Colonic mucosa (tissue), 4 donors: ENCODE measurements around the gene LRRC8B. TPM values are rescaled to one million over a fixed set of nuclear protein-coding genes. Genes with fewer than 3 reads are reported as not detected.
"Not testable (repeated sequence)": the region's sequence is repeated elsewhere in the genome, so short reads cannot be mapped to it uniquely, and the experiment has no call there.

Source experiments
- DNase-seq: peaks from one replicate; pipeline ENCODE4 v3.0.0-alpha.2; 2020
- H3K27ac ChIP-seq: fragments of 200-600 bp; one replicate; pipeline ENCODE4 v1.8.0; 2021
- H3K27me3 ChIP-seq: fragments of 200-600 bp; one replicate; pipeline ENCODE4 v1.8.0; 2021
- H3K36me3 ChIP-seq: fragments of 200-600 bp; one replicate; pipeline ENCODE4 v1.8.0; 2021
- H3K4me1 ChIP-seq: fragments of 200-600 bp; one replicate; pipeline ENCODE4 v1.8.0; 2021; ENCODE audit warnings: mild to moderate bottlenecking
- H3K4me3 ChIP-seq: fragments of 200-600 bp; one replicate; pipeline ENCODE4 v1.8.0; 2021
- H3K9ac ChIP-seq, 2 donors: one replicate each; pipeline ENCODE4 v1.7.0; 2013; ENCODE audit warnings: control low read depth in 2 of 2, low read depth in 2 of 2, low read length in 2 of 2
- H3K9me3 ChIP-seq: fragments of 200-600 bp; one replicate; pipeline ENCODE4 v1.8.0; 2021
- intact Hi-C: fragments of 100-400 bp; cut with DNase I; formaldehyde crosslinking; loops from one replicate; pipeline ENCODE4 v1.14.1; 2022
- total RNA-seq, 2 donors: library from RNA; stranded (reverse); fragmentation: NEBNext Ultra II Directional in 1 of 2; extraction: Animal tissue kit (Norgen Biotek cat#: 25700) in 1 of 2; gene quantifications; one replicate each; pipeline ENCODE4 v1.2.1, GENCODE V29; 2021
- TF ChIP-seq, protein P1 (sequence below): fragments of 200-600 bp; IDR thresholded peaks from one replicate; pipeline ENCODE4 v1.8.0; 2022; ENCODE audit warnings: antibody characterized with exemption, mild to moderate bottlenecking
- donor health status: healthy.
- donor health status: DM: no; HTN: no; CAD: no.
- donor health status: DM: no; HTN: no; CAD: no.

LRRC8B gene
- total RNA-seq, 2 donors from 2014 or later: 14.4 to 15.0 TPM

DNA sequence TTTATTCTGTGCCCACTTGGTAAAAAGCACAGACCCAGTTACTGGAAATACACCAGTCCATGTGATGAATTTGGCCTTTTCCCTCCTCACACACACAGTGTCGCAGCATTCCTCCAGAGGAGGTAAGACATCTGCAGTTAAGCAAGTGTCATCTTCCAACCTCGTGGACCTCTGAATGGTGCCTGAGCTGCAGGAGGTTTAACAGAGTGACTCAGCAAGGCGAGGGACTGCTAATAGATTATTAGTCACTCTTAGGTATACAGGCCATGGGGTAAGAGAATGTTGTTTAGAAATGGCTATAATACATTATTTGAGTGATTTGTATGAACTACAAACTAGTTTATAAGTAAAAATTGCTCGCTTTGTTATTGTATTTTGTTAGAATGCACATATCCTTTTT, 8.6 kb upstream of the LRRC8B start:
- DNase-seq: no peak
- TF ChIP-seq, protein P1, sequence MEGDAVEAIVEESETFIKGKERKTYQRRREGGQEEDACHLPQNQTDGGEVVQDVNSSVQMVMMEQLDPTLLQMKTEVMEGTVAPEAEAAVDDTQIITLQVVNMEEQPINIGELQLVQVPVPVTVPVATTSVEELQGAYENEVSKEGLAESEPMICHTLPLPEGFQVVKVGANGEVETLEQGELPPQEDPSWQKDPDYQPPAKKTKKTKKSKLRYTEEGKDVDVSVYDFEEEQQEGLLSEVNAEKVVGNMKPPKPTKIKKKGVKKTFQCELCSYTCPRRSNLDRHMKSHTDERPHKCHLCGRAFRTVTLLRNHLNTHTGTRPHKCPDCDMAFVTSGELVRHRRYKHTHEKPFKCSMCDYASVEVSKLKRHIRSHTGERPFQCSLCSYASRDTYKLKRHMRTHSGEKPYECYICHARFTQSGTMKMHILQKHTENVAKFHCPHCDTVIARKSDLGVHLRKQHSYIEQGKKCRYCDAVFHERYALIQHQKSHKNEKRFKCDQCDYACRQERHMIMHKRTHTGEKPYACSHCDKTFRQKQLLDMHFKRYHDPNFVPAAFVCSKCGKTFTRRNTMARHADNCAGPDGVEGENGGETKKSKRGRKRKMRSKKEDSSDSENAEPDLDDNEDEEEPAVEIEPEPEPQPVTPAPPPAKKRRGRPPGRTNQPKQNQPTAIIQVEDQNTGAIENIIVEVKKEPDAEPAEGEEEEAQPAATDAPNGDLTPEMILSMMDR: no peak
- H3K4me3 ChIP-seq: no peak overlapping the region
- no peak overlapping the region for H3K9ac ChIP-seq
- intact Hi-C loops: no loop called here
- H3K27me3 ChIP-seq: no peaks in the 10 kb centered on the region
- no peaks in the 10 kb centered on the region for H3K9me3 ChIP-seq
- no peak overlapping the region for H3K27ac ChIP-seq
- H3K36me3 ChIP-seq: no peaks in the 10 kb centered on the region
- no peaks in the 10 kb centered on the region for H3K4me1 ChIP-seq

DNA sequence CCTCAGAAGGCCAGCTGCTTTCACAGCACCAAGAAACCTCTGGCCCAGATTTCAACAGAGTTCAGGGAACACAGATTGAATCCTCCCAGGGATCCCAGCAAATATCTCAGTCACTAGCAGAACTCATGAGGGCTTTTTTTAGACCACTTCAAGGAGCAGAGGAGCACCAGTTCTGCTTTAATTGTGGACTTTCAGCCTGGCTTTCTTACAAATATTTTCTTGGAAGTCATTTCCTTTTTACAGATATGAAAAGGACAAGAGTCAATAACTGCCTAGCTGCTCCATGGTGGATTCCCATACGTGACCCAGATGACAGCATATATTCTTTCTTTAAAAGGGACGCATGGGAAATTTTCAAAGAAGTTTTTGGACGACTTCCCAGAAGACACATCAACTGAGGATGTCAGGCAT, 6.4 kb upstream of the LRRC8B start:
- intact Hi-C loops: no loop called here
- TF ChIP-seq, protein P1: no peak
- H3K4me3 ChIP-seq: no peak overlapping the region
- DNase-seq: no peak
- H3K9me3 ChIP-seq: no peaks in the 10 kb centered on the region
- H3K27ac ChIP-seq: no peak overlapping the region
- H3K9ac ChIP-seq: no peak overlapping the region
- H3K27me3 ChIP-seq: no peaks in the 10 kb centered on the region
- H3K4me1 ChIP-seq: no peaks in the 10 kb centered on the region
- no peaks in the 10 kb centered on the region for H3K36me3 ChIP-seq

DNA sequence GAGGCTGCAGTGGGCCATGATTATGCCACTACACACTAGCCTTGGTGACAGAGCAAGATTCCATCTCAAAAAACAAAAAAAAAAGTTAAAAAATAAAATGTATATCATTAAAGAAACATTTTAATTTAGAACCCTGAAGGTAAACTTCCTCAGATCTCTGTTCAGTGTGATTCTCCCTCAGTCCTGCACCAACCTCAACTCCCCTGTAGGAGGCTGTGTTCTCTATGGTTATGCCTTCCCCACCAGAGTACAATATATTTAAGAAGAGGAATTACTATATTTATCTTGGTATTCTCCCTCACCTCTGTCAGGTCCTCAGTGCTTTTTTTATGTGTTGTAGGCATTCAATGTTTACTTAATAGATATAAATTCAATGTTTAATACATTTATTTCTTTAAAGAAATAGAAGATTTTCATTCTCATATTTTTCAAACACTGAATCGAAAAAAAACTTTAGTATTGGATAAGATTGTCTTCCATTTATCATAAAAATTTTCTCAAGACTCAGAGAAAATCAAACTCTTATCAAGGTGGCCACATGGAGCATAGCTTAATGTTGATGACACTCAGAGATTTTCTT, 4.8 kb upstream of the LRRC8B start:
- H3K4me3 ChIP-seq: no peak overlapping the region
- H3K36me3 ChIP-seq: no peaks in the 10 kb centered on the region
- H3K9ac ChIP-seq: no peak overlapping the region
- H3K27ac ChIP-seq: no peak overlapping the region
- peaks cover 4% of the 10 kb centered on the region for H3K4me1 ChIP-seq
- H3K27me3 ChIP-seq: no peaks in the 10 kb centered on the region
- DNase-seq: no peak
- TF ChIP-seq, protein P1: peak; percentile 56
- intact Hi-C loops: loop anchor here (10.0 kb wide), 1 partner anchor 245 kb away; no protein-coding TSS in a partner anchor
- no peaks in the 10 kb centered on the region for H3K9me3 ChIP-seq

DNA sequence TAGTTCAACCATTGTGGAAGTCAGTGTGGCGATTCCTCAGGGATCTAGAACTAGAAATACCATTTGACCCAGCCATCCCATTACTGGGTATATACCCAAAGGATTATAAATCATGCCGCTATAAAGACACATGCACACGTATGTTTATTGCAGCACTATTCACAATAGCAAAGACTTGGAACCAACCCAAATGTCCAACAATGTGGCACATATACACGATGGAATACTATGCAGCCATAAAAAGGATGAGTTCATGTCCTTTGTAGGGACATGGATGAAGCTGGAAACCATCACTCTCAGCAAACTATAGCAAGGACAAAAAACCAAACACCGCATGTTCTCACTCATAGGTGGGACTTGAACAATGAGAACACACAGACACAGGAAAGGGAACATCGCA, 2.7 kb upstream of the LRRC8B start:
- not testable (repeated sequence) for H3K9ac ChIP-seq, H3K9me3 ChIP-seq, H3K27me3 ChIP-seq, H3K4me1 ChIP-seq, H3K27ac ChIP-seq, H3K36me3 ChIP-seq, DNase-seq, H3K4me3 ChIP-seq
- intact Hi-C loops: loop anchor here (10.0 kb wide), 1 partner anchor 243 kb away; no protein-coding TSS in a partner anchor

DNA sequence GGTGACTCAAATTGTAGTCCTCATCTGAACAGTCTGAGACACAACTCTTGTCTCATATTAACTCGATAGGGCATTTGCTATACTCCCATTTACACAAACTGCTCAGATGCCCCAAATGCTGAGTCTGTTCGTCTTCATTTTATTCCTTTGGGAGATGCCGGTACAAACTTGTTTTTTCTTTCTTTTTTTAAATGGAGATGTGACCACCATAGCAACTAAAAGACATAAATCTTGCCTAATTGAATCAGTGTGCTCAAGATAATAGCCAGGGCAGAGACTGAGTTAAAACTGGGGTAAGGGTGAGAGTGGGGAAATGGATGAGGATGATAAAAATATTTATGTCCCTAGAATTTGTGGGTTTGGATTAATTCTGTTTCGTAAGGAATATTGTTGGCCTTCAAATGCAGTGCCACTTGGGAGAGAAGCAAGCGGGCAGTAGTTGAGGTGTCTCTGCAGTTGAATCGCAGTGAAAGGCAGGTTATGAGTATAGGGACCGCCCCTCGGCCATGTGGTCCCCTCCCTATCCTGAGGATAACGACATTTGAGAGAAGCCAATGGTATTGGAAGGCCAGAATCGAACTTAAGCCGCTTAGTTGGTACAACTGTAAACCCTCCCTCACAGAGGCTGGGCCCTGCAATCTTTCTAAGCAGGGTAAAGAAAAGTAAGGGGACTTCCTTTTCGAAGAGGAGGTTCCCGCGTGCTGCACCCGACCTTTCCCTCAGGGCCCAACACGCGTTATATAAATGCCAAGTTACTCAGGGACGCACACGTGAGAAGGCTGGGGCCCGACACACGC, 859 bp upstream of the LRRC8B start:
- DNase-seq: peak; percentile 49
- Histone ChIP-seq H3K27ac (peak overlapping the region; percentile 98), H3K9ac (peak overlapping the region; percentile 87 to 98), H3K27me3 (no peaks in the 10 kb centered on the region), H3K9me3 (no peaks in the 10 kb centered on the region), H3K4me3 (peak overlapping the region; percentile 94), H3K36me3 (no peaks in the 10 kb centered on the region), H3K4me1 (peaks cover 4% of the 10 kb centered on the region)
- TF ChIP-seq, protein P1: no peak
- intact Hi-C loops: loop anchor here (10.0 kb wide), 1 partner anchor 241 kb away; no protein-coding TSS in a partner anchor
